Prostate gland (tissue), 2 donors: ENCODE results near the gene ATP2C2.

Experiments
- POLR2A ChIP-seq: fragments of 450-650 bp; IDR thresholded peaks from one replicate; pipeline ENCODE4 v1.6.1; 2016; ENCODE audit warnings: antibody characterized with exemption, mild to moderate bottlenecking
- TF ChIP-seq, protein P1 (sequence below), 4 experiments: fragments of 200-600 bp in 2 of 4; fragments of 450-650 bp in 2 of 4; sonication (generic) in 2 of 4; IDR thresholded peaks; 1 replicate in 3 of 4; 2 replicates in 1 of 4; pipeline ENCODE4 v1.5.1; 2016 to 2019; ENCODE audit warnings: antibody characterized with exemption in 4 of 4, mild to moderate bottlenecking in 2 of 4, moderate library complexity in 2 of 4

DNA sequence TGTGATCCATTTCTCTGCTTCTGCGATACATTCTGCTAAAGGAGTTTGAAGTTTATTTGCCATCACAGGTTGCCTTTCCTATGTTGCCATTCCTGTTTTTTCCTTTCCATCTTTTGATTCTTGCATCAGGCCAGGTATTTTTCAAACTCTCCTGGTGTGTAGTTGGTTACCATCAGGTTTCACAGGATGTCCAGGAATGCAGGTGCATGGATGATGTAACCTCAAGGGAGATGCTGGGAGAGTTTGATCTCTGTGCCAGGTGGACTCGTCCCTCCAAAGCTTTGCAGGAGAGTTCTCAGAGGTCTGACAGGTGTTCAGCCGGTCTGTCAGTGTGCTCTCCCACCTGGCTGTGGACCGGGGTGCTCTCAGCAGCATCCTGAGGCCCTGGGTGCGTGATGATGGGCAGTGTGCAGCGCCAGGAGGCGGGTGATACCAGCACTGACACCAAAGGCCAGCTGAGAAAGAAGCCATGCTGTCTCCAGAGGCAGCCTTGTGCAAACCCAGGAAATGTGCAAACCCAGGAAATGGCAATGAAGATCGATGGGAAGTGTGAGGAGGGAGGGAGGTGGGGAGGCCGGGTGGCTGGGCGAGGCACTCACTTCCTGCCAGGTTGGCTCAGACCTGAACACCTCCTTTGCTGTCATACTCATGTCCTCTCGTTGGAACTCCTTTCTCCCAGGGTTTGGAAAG, 1.7 kb downstream of the ATP2C2 start:
- TF ChIP-seq, protein P1, sequence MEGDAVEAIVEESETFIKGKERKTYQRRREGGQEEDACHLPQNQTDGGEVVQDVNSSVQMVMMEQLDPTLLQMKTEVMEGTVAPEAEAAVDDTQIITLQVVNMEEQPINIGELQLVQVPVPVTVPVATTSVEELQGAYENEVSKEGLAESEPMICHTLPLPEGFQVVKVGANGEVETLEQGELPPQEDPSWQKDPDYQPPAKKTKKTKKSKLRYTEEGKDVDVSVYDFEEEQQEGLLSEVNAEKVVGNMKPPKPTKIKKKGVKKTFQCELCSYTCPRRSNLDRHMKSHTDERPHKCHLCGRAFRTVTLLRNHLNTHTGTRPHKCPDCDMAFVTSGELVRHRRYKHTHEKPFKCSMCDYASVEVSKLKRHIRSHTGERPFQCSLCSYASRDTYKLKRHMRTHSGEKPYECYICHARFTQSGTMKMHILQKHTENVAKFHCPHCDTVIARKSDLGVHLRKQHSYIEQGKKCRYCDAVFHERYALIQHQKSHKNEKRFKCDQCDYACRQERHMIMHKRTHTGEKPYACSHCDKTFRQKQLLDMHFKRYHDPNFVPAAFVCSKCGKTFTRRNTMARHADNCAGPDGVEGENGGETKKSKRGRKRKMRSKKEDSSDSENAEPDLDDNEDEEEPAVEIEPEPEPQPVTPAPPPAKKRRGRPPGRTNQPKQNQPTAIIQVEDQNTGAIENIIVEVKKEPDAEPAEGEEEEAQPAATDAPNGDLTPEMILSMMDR (IDR thresholded peaks at IDR 0.05), result no peak
- no peak for TF ChIP-seq POLR2A
